IPS-20b (cell line): ENCODE measurements around the gene MSI2.

Source experiments
- H3K27ac ChIP-seq: one replicate; pipeline ENCODE4 v1.5.1; 2013; ENCODE audit warnings: low read length
- H3K27me3 ChIP-seq: 2 replicates; pipeline ENCODE4 v1.6.1; 2013; ENCODE audit warnings: mild to moderate bottlenecking, low read length, inconsistent platforms; ENCODE audit not compliant: insufficient read depth
- H3K36me3 ChIP-seq: 2 replicates; pipeline ENCODE4 v1.6.1; 2013; ENCODE audit warnings: low read depth, mild to moderate bottlenecking, inconsistent platforms, low read length, moderate library complexity; ENCODE audit not compliant: insufficient read depth
- H3K4me1 ChIP-seq: 2 replicates; pipeline ENCODE4 v1.6.1; 2013; ENCODE audit warnings: mild to moderate bottlenecking, control low read depth, inconsistent platforms, low read length, moderate library complexity; ENCODE audit not compliant: insufficient read depth
- H3K4me3 ChIP-seq: 2 replicates; pipeline ENCODE4 v1.5.1; 2013; ENCODE audit warnings: mild to moderate bottlenecking, low read length, inconsistent platforms
- H3K9ac ChIP-seq: 2 replicates; pipeline ENCODE4 v1.6.1; 2013; ENCODE audit warnings: low read depth, mild to moderate bottlenecking, inconsistent platforms, low read length, moderate library complexity
- H3K9me3 ChIP-seq: 2 replicates; pipeline ENCODE4 v1.6.1; 2013; ENCODE audit warnings: mild to moderate bottlenecking, low read depth, low read length, inconsistent platforms; ENCODE audit not compliant: insufficient read depth

The MSI2 gene

DNA sequence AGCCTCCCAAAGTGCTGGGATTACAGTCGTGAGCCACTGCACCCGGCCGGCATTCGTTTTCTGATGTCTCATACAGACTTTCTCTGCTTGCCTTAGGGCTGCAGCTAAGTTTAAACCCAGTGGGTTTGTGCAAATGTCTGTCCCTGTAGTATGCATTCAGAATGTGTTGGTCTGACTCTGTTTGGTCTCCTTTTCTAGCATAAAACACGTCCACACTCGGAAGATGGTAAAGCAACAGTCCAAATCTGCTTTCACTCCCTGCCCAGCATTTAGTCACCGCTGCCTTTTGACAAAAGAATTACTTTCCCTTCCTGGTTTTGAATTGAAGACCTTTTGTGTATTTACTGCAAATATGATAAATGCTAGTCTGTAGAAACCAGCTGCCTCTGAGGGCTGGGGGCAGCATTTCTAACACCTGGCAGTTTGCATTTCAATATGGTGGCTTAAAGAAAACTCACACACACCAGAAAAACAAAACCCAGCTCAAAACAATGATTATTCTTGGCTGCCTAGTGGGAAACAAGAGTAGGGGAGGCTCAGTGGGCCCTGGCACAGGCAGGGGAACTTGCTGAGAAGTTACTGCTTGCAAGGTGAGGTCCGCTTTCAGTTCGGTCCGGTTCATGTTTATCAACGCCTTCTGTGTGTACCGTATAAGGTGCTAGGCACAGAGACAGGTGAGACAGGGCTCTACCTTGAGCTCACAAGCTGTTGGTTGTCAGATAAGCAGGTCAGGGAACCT, 56.9 kb downstream of the MSI2 start:
- Histone ChIP-seq H3K27me3 (no peaks in the 10 kb centered on the region), H3K9ac (peak overlapping the region; percentile 38; the same call in 1 of the 2 replicates), H3K9me3 (no peaks in the 10 kb centered on the region), H3K4me3 (peak overlapping the region; percentile 36; the same call in 1 of the 2 replicates), H3K4me1 (peaks cover 43% of the 10 kb centered on the region), H3K36me3 (no peaks in the 10 kb centered on the region; the same call in none of the 2 replicates), H3K27ac (peak overlapping the region; percentile 44)

DNA sequence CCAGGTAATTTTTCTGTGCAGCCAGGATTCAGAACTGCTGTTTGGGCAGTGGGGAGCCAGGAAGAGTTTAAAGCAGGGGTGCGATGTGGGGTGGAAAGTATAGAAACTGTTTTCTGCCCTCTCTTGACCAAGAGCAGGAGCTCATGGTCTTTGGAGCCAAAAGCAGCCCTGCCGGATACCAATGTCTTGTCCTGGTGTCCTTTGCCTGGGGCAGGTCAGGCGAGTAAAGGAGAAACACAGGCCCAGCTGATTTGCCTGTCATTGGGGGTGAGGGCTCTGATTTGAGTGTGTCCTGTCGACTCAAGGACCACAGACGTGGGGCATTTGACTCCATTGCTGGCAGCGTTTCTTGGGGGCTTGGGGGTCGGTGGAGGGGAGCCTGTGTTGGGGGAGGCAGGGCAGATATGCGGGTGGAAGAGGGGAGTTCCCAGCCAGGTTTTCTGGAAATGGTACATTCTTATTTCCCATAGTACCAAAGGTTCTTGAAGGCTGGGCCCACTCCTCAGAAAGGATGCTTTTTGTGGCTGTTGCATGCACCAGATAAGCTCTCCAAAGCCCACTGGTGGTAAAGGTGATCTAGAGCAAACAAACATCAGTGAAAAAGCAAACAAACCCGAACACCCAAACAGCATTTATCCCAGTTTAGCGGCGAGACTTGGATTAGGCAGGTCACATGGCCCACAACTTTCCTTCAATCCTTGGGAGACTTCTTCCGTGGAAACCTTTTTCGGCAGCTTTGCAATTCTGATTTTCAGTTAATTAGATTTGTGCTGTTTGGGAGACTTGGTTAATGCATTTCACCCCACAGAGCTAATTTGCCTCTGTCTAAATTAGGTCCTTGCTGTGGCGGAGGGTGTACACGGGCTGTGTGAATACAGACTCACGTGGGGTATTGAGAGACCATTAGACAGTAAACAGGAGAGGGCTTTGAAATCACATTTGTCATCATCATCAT, 59.0 kb downstream of the MSI2 start:
- H3K9ac ChIP-seq, result no peak overlapping the region
- H3K9me3 ChIP-seq, result no peaks in the 10 kb centered on the region
- no peaks in the 10 kb centered on the region; the same call in none of the 2 replicates for H3K36me3 ChIP-seq
- H3K4me1 ChIP-seq, result peaks cover 43% of the 10 kb centered on the region
- no peak overlapping the region for H3K27ac ChIP-seq
- no peaks in the 10 kb centered on the region for H3K27me3 ChIP-seq
- H3K4me3 ChIP-seq, result no peak overlapping the region

DNA sequence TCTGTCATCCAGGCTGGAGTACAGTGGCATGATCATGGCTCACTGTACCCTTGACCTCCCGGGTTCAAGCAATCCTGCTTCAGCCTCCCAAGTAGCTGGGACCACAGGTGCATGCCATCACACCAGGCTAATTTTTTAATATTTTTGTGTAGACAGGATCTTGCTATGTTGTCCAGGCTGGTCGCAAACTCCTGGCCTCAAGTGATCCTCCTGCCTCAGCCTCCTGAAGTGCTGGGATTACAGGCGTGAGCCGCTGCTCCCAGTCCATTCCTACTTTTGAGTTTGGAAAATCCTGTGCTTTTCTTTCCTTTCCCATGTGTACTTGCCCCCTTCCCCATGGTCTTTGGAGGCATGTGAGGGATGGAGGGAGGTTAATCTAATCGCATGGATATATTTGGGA, 60.0 kb downstream of the MSI2 start:
- no peaks in the 10 kb centered on the region; the same call in 1 of the 2 replicates for H3K36me3 ChIP-seq
- no peak overlapping the region for H3K27ac ChIP-seq

DNA sequence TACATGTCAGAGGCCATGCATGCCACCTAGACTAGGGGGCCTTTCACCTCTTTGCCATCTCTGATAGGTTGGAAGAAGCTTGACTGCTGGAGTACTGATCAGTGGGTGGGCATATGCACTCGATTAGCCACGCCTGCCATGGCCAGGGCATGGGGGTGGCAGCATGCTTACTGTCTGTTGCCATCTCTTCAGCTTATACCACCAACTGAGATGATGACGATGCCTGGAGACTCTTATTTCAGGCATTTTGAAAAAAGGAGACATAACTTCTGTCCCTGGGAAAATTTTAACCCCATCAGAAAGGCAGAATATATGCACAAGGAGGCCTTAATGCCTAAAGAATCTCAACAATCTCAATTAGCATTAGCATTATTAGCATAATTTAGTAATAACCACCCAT, 60.8 kb downstream of the MSI2 start:
- H3K27ac ChIP-seq, result no peak overlapping the region

More for the DNA sequence above, 60.0 kb downstream of the MSI2 start:
- H3K4me3 ChIP-seq, result no peak overlapping the region
- H3K9me3 ChIP-seq, result no peaks in the 10 kb centered on the region
- no peak overlapping the region for H3K9ac ChIP-seq
- H3K27me3 ChIP-seq, result no peaks in the 10 kb centered on the region
- peaks cover 37% of the 10 kb centered on the region; the same call in 1 of the 2 replicates for H3K4me1 ChIP-seq

DNA sequence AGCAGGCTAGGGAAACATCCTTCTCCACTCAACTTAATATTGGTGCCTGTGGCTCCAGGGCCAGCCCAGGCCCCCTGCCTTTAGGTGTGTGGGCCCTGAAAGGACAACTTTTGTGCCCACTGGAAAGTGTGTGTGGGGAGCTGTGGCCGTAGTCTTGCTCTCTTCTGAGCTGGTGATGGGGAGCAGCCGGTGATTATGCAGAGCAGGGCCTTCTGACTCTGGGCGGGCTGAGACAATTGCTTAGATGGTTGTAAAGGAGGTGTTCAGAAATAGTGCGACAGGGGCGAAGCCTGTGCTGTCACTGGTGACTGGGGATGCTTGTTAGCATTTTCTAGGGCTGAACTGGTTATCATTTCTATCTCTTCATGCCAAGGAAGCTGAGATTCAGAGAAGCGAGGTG, 62.6 kb downstream of the MSI2 start:
- no peaks in the 10 kb centered on the region for H3K36me3 ChIP-seq
- no peak overlapping the region for H3K27ac ChIP-seq
- H3K4me3 ChIP-seq, result no peak overlapping the region
- H3K9me3 ChIP-seq, result no peaks in the 10 kb centered on the region
- H3K9ac ChIP-seq, result no peak overlapping the region
- no peaks in the 10 kb centered on the region for H3K27me3 ChIP-seq
- H3K4me1 ChIP-seq, result peaks cover 15% of the 10 kb centered on the region; the same call in 1 of the 2 replicates

More for the DNA sequence above, 60.8 kb downstream of the MSI2 start:
- Histone ChIP-seq H3K4me3 (no peak overlapping the region), H3K36me3 (no peaks in the 10 kb centered on the region), H3K9ac (no peak overlapping the region), H3K9me3 (no peaks in the 10 kb centered on the region), H3K27me3 (no peaks in the 10 kb centered on the region), H3K4me1 (peaks cover 32% of the 10 kb centered on the region; the same call in 1 of the 2 replicates)

DNA sequence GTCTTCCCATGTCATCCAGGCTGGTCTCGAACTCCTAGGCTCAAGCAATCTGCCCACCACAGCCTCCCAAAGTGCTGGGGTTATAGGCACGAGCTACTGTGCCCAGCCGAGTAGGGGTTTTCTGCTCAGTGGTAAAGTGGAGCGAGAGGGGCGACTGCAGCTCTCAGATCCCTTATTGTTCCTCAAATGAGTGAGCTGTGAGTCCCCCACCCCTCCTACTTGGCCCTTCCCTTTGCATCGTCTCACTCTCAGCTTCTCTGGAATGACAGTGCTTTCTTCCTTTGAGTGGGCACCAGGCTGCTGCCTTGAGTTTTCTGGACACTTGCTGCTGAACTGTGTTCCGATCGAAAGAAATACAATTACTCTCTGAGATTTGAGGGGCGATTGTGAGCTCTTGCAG, 63.5 kb downstream of the MSI2 start:
- peaks cover 11% of the 10 kb centered on the region; the same call in 1 of the 2 replicates for H3K4me1 ChIP-seq
- H3K4me3 ChIP-seq, result no peak overlapping the region
- peaks cover 8% of the 10 kb centered on the region; the same call in 1 of the 2 replicates for H3K36me3 ChIP-seq
- H3K27ac ChIP-seq, result no peak overlapping the region
- H3K9ac ChIP-seq, result no peak overlapping the region
- H3K9me3 ChIP-seq, result no peaks in the 10 kb centered on the region
- H3K27me3 ChIP-seq, result no peaks in the 10 kb centered on the region

DNA sequence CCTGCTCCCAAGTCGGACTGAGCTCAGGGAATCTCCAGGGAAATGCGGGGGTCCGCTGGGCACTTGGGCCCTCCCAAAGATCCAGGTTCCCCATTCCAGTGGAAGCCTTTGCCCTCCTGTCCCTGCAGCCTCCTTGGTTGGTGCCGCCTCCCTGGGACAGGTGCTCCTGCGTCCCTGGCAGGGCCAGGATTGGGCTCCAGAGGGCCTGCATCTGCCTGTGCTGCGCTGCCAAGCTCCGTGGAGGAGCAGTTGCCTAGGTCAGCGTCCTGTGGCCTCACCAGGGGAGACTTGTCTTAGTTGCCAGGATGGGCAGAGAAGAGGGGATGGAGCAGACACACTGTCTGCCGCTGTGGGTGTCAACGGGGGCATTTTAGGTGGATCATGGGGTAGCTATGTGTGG, 67.1 kb downstream of the MSI2 start:
- peaks cover 14% of the 10 kb centered on the region; the same call in 1 of the 2 replicates for H3K36me3 ChIP-seq

DNA sequence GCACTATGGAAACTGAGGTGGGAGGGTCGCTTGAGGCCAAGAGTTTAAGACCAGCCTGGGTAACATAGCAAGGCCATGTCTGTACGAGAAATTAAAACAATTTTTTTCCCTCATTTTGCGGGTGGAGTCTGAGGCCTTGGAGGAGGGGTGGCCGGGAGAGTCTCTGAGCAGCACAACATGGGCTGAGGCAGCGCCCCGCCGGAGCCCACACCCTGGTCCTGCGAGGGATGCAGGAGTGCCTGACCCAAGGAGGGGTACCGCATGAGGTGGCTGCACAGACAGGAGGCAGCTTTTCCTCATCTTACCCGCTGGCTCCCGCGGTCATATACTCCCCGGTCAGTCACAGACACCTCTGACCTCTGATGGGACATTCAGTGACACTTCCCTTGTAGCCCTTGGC, 67.7 kb downstream of the MSI2 start:
- Histone ChIP-seq H3K36me3 (peaks cover 16% of the 10 kb centered on the region; the same call in 1 of the 2 replicates), H3K9me3 (no peaks in the 10 kb centered on the region), H3K9ac (no peak overlapping the region), H3K27me3 (no peaks in the 10 kb centered on the region), H3K4me3 (no peak overlapping the region), H3K4me1 (peaks cover 3% of the 10 kb centered on the region; the same call in 1 of the 2 replicates), H3K27ac (no peak overlapping the region)

More for the DNA sequence above, 67.1 kb downstream of the MSI2 start:
- Histone ChIP-seq H3K4me1 (peaks cover 3% of the 10 kb centered on the region; the same call in 1 of the 2 replicates), H3K9ac (no peak overlapping the region), H3K27ac (no peak overlapping the region), H3K4me3 (no peak overlapping the region), H3K27me3 (no peaks in the 10 kb centered on the region), H3K9me3 (no peaks in the 10 kb centered on the region)

DNA sequence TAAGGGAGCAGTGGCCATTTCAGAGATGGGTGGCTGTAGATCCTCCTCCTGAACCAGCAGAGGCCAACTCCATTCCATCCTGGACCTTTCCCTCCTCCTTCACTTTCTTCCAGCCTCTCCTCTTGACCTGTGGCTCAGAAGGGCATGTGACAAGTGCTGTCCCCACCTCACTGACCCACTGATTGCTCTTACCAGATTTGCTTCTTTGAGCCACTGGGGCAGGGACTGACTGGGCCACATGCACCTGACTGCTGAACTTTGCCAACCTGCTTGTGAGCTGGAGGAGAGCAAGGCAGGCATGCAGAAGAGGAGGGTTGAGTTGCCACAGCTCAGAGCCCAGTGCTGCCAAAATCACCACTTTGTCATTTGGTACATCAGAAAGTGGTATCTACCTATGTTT, 68.3 kb downstream of the MSI2 start:
- peaks cover 3% of the 10 kb centered on the region; the same call in 1 of the 2 replicates for H3K4me1 ChIP-seq
- no peak overlapping the region for H3K9ac ChIP-seq
- peaks cover 16% of the 10 kb centered on the region; the same call in 1 of the 2 replicates for H3K36me3 ChIP-seq
- no peak overlapping the region for H3K27ac ChIP-seq
- no peaks in the 10 kb centered on the region for H3K27me3 ChIP-seq
- no peaks in the 10 kb centered on the region for H3K9me3 ChIP-seq
- H3K4me3 ChIP-seq, result no peak overlapping the region

DNA sequence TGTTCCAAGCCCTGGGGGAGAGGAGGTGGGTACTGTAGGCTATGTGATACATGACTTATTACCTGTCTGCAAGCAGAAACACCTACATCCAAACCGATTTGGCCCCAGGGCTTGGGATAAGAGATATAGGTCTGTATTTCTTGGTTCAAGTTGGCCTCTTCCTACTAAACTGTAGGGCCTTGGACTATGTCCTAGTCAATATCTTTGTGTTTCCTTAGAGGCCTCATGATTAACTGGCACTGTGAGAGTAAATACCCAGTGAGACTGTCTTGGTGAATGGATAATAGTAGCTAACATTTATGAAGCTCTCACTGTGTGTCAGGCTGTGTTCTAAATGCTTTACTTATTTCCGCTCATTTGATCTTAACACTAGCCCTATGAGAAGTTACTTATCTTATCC, 70.0 kb downstream of the MSI2 start:
- no peaks in the 10 kb centered on the region for H3K27me3 ChIP-seq
- no peaks in the 10 kb centered on the region for H3K9me3 ChIP-seq
- peaks cover 16% of the 10 kb centered on the region; the same call in 1 of the 2 replicates for H3K36me3 ChIP-seq
- H3K27ac ChIP-seq, result no peak overlapping the region
- H3K4me3 ChIP-seq, result no peak overlapping the region
- peaks cover 2% of the 10 kb centered on the region; the same call in 1 of the 2 replicates for H3K4me1 ChIP-seq
- H3K9ac ChIP-seq, result no peak overlapping the region

DNA sequence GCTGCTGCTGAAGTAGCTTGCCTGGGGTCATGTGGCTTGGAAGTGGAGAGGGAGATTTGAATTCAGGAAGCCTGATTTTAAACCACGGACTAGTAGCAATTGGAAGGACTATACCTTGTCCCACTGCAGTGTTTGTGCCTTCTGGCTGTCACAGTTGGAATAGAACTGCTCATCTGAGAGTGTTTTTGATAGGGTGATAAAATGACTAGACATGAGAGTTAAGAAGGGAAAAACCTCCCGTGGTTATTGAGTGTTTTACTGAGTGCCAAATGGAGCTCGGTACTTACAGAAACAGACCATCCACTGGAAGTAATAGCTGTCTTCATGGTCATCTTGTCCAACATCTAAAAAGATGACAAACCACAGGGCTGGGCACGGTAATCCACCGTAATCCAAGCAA, 70.4 kb downstream of the MSI2 start:
- no peaks in the 10 kb centered on the region for H3K27me3 ChIP-seq
- H3K4me3 ChIP-seq, result no peak overlapping the region
- H3K27ac ChIP-seq, result no peak overlapping the region
- H3K4me1 ChIP-seq, result 0 out of 2 replicates have a peak, but pooled peaks cover 3% of the 10 kb centered on the region
- no peak overlapping the region for H3K9ac ChIP-seq
- H3K9me3 ChIP-seq, result no peaks in the 10 kb centered on the region
- peaks cover 16% of the 10 kb centered on the region; the same call in 1 of the 2 replicates for H3K36me3 ChIP-seq
